Smooth muscle cell of bladder (primary cell): ENCODE data around the gene PPID. TPM values are rescaled to one million over a fixed set of nuclear protein-coding genes. Genes with fewer than 3 reads are reported as not detected.

Experiments used
- total RNA-seq: library from RNA; depleted of rRNA; stranded (reverse); fragments of >200 nt; gene quantifications from 2 replicates; pipeline ENCODE4 v1.2.3, GENCODE V29; 2014

The PPID gene
- total RNA-seq: 21.2 and 29.1 TPM in 2 replicates

GRCh38 chr4:158722917-158723793, at the start of gene PPID:
PPID (minus strand) TSS chr4:158723396; CDS start chr4:158723288, 108 bp downstream.

GRCh38 chr4:158768555-158769174, 45.5 kb upstream of the PPID start, which contains the start of gene FNIP2:
FNIP2 (plus strand) TSS chr4:158769026; CDS start chr4:158769213, 187 bp downstream.

GRCh38 chr4:158671915-158672806, 51.0 kb downstream of the PPID start, which contains the start of gene ETFDH:
ETFDH (plus strand) TSS chr4:158672296; CDS start chr4:158672457, 161 bp downstream.

GRCh38 chr4:158671665-158671914, 51.6 kb downstream of the PPID start, which contains the start of gene C4orf46:
C4orf46 (minus strand) TSS chr4:158671887; CDS start chr4:158671801, 86 bp downstream.

Other genes with a start within 250 kb of the PPID start
- 2.3 and 5.6 TPM in 2 replicates for gene RXFP1, start 201.5 kb downstream of the PPID start, total RNA-seq
- gene C4orf46, start 51.5 kb downstream of the PPID start, total RNA-seq: 5.5 TPM in 2 replicates
- 27.9 and 37.1 TPM in 2 replicates for gene ETFDH, start 51.1 kb downstream of the PPID start, total RNA-seq
- gene FNIP2, start 45.6 kb upstream of the PPID start, total RNA-seq: 14.9 and 28.4 TPM in 2 replicates